NCI-H748 (cell line): ENCODE data around the gene SRRM4.

Source experiments
- DNase-seq: peaks from one replicate; lab custom pipeline; 2025; ENCODE audit not compliant: unreplicated experiment; lab: John Stamatoyannopoulos, UW

The SRRM4 gene, protein sequence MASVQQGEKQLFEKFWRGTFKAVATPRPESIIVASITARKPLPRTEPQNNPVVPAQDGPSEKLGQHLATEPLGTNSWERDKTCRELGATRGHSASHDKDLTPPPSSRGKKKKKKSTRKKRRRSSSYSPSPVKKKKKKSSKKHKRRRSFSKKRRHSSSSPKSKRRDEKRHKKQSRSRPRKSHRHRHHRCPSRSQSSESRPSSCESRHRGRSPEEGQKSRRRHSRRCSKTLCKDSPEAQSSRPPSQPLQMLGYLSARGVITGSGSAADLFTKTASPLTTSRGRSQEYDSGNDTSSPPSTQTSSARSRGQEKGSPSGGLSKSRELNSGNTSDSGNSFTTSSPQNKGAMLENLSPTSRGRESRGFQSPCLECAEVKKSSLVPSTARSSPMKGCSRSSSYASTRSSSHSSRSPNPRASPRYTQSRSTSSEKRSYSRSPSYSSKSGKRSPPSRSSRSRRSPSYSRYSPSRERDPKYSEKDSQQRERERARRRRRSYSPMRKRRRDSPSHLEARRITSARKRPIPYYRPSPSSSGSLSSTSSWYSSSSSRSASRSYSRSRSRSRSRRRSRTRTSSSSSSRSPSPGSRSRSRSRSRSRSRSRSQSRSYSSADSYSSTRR

DNA sequence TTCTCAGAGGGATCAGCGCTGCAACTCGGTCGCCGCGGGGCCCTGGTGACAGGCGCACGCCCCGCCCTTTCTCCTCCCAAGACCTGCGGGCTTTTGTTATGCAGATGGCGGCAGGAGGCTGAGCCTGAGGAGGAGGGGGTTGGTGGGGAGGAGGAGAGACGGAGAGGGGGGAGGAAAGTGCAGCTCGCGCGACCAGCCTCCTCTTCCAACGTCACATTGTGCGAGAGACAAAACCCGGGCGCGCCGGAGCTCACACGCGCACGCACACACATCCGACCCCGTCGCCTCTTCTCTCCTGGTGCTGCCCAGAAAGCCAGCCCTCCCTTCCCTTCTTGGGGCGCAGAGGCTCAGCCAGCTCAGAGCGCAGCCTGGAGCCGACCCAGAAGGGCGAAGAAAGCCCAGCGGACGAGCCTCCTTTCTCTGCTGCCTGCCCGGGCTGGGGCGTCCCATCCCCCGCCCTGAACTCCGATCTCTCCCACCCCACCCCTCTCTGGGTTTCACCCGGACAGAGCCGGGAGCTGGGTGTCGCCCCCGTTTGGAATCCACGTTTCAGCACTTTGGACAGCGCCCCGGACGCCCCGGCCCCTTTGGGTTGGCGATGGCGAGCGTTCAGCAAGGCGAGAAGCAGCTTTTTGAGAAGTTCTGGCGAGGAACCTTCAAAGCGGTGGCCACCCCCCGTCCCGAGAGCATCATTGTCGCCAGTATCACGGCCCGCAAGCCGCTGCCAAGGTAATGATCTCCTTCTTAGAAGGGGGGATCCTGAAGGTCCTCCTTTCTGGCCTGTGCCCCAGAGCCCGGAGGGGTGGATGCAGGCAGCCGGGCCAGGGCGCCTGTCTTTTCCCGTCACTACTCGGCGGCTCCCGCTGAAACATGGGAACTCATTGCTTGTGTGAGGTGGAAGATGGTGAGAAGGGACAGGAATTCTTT, at the start of gene SRRM4:
TSS of gene SRRM4 (plus strand) at position 257 of the 927 bp plus-strand sequence. CDS start at position 599, 342 bp downstream.
- DNase-seq, result peak; percentile 98

DNA sequence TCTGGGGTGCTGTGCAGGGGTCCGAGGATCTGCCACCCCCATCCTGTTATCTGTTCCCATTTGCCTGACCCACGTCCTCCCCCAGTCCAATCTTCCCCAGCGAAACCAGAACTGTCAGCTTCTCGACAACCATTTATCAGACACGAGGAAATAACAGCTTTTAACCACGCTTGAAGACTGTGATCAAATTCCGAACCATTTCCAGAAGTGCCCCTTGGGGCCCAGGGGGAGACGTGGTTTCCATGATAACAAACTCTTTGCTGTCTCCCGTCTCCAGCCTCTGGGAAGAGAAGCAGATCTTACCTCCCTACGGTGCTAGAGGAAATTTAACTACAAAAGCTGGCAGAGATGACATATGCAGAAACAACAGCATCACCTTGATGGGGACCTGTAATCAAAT, 35.1 kb upstream of the SRRM4 start:
- no peak for DNase-seq

DNA sequence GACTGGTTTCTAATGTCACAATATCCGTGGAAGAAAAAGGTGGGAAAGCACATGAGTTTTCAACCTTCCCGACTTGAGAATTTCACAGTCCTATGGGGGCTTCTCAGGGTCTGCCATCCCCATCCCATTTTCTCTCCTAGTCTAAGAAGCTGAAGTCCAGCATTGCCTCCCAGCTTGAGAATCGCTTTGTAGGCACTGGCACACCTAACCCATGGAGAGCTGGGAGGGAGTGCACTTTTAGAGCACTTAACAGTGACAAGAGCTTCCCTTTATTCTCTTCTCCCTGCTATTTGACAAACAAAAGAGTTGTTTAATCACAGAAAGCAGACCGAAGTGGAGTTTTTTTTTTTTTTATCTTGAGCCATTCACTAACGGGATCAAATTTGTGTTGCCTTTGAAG, 22.8 kb upstream of the SRRM4 start:
- peak; percentile 76 for DNase-seq

DNA sequence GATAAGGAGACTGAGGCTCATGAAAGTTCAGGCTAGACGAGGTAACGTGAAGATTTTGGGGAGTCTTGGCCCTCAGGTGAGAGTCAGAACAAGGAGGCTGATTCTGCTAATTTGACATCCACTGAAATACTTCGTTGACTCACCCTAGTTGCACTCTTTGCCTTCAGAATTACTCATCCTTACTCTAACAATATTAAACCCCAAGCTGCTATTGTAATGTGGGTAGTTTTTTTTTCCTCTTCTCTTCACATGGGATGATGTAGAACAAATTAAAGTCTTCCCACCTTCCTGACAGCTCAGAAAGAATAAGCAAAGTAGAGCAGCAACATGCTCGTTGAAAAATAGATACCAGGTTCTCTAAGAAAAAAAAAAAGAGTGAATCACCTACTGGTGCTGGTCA, 22.0 kb upstream of the SRRM4 start:
- no peak for DNase-seq

DNA sequence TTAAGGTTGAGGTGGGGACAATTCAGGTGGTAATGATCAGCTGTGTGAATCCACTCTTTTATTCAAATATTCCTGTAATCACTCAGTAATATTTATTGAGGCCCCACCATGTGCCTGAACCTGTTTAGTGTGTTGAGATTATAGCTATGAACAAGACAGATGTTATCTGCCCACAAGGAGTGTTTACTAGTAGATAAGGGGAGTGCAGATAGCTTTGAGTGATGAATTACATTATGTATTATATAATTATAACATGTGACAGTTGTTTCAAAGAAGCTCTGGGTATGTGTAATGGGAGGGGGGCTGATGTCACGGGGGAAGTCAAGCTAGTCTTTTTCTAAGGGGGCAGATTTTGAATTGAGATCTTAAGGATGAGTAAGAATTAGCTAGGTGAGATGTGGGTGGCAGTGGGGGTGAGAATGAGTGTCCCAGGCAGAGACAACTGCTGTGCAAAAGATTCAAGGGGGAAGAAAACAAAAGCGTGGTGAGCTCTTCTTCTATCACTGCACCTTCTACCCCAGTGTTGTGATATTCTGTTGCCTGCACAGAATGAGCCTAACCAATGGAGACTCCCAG, 21.3 kb upstream of the SRRM4 start:
- no peak for DNase-seq

DNA sequence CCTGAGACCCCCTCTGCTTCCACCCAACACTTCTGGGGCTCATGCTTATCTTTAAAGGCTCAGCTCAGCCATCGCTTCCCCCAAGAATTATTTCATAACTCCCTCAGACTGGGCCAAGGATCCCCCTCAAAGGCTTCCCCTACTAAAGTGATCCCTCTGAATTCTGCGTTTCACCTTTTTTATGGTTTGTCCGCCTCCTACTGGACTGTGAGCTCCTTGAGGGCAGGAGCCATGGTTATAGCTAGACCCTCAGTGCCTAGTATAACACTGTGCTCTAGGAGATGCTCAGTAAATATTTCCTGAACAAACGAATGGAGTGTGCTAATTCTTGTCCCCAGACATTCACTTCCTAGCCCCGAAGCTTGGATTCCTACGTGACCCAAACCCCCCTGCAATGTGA, 20.5 kb upstream of the SRRM4 start:
- no peak for DNase-seq

DNA sequence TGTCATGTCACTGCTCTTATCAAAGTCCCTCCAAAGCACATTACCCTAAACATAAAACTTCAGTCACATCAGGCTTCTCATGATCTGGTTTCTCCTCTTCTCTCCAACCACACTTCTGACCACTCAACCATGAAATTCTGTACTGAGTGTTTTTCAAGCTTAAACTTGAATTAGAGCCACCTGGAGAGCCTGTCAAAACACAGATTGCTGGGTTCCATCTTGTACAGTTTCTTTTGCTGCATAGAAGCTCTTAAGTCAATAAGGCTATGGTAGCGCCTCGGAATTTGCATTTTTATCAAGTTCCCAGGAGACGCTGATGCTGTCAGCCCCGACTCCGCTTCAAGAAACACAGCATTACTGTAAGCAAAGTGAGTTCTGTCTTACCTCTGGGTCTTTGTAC, 16.4 kb upstream of the SRRM4 start:
- no peak for DNase-seq

DNA sequence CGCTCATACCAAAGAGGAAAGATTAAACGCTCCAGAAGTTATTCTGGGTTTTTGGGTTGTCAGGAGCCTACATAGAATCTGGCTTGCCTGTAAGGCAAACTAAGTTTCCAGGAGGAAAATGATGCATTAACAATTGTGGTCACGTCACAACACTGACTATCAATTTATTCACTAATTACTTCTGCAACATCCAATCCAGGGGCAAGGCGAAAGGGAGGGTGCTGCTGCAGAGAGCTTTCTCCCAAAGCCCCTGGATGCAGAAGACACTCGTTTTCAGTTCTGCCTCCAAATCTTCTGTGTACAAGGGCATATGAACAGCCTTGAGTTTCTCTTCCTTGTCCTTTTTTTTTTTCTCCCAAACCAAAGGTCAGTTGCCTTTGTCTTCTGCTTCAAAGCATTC, 10.5 kb upstream of the SRRM4 start:
- no peak for DNase-seq

DNA sequence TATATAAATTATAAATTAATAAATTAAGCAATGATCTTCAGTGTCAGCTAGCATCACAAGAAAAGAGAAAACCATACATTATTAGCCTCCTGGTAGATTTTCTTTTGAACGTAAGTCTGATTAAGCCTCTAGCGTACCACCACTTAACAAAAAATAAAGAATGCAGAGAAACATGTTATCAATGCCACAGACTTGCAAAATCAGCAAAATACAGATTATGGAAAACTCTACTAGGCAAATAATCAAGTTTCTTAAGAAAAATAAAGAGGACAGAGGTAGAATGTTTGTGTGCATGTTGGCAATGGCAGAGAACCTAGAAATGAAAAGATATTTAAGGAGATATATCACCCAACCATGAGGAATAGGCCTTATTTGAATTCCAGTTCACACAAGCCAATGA, 8.4 kb upstream of the SRRM4 start:
- DNase-seq, result no peak

DNA sequence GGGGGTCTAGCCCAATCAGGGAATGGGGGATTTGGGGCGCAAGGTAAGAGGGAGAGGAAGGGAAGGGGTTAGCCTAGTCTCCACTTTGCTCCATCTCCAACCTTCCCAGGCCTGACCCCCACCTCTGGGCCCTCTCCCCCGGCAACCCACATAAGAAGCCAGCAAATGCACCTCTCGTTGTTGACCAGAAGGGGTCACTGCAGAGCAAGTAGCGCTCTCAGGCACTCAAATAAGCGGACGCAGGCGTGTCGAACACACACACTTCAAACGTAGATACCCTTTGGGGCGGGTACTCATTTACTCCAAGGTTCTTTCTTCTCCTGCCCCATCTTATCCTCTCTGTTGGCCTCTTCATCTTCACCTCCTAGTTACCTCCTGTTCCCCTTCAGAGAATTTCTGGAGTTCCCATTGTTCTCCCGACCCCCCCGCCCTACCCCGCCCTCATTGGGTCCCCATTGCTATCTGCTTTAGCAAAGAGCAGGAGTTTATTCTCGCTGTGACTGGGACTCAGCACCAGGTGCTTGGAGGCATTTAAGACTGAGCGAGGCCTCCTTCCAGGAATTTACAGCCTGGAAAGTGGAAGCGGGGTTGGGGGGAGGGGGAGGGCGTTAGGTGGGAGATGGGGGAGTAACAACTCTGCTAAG, 1.5 kb upstream of the SRRM4 start:
- peak; percentile 90 for DNase-seq

DNA sequence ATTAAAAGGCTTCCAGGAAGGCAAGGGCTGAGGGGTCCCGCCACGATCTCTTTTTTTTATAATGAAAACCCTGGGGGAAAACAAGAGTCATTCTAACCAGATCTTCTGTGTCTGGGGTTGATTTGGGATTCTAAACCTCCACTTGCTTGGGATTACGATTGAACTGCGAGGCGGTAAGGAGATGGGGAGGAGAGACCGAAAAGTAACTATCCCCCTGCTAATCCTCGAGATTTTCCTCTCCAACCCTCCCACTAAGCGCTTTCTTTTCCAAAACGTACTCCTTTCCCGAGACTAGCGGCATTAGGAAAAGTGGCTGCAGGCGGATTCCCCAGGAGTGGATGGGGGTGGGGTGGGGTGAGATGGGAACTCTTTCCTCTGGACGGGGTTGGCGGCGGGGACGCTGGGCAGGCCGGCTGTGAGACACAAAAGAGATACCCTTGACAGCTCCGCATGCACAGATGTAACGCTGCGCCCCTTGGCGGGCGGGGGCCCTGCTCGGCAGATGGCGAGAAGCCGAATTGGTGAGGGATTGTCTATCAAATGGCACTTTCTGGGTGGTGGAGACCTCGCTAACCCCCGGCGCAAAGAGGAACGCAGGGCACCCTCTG, 830 bp upstream of the SRRM4 start:
- DNase-seq, result peak; percentile 85

DNA sequence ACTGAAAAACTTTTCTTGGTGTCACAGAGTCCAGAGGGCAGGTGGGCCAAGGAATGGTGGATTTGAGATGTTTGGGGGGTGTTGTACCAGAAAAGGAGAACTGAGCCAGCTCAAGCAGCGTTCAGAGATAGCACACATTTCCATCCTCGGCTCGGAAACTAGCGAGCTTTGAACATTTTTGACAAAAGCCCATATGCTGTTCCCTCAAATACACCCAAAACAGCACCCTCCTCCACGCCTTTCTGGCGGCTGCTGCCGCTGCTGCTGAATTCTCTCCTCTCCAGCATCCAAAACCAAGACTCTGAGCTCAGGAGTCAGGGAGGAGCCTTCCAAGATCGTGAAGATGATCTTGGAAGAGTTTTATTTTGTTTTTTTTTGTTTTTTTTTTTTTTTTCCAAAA, 961 bp downstream of the SRRM4 start:
- DNase-seq, result peak; percentile 40

DNA sequence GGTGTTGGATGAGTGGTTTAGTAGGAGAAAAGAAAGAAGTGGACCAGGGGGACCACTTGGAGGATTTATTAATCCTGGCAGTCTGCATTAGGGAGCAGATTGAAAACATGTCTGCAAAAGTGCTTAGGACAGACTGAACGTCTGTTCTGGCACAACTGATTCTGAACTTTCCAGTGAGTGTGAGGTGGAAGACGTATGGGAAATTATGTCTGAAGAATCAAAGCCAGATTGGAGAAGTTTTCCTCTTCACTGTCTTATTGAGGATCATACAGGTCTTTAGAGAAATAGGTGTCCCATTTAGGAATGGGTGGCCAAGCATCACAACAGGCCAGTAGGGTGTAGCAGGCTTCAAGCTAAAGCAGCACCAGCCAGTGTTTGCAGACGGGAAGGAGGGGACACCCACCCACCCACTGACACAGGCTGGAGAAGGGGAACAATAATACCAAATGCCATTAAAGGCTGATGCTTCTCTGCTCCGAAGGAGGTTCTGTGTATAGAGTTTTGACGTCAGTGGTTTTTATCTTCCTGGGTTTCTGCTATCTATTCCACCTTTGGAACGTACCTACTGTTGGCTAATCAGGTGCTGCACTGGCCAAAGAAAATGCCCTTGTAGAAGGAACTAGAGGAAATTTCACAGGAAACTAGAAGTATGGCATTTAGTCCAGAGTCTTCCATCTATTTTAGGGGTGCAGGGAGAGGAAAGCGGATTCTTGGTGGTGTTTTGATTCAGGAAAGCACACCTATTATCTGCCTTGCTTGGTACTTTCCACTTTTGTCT, 1.8 kb downstream of the SRRM4 start:
- DNase-seq, result peak; percentile 48

DNA sequence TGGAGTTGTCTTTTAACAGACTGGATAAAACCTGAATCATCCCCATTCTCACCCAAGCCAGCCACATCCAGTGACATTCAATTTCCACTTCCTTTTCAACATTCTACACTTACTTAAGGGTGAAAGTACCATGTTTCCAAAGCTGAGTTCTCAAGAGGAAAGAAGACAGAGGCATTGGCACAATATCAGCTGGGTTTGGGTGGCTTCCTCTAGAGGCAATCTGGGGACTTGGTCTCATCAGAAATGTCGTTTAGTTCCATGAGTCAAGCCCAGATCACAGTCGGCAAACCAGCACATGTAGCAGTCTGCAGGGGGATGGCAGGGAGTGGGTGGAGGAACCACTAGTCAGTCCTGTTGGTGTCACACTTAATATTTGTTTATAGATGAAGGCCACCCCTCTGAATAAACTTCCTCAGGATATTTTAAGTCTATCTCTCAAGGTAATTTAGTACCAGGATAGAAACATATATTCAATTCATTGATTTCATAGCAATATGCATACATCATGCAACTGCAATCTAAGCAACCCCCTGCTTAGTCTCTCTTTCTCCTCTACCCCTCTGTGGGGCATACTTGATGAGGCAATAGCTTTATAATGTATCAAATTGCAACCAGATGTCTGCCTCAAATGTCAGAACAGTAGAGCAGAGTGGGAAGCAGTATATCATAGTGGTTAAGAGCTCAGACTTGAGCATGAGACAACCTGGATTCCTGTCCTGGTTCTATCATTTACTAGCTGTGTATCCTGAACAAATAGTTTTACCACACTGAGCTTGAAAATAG, 3.0 kb downstream of the SRRM4 start:
- peak; percentile 52 for DNase-seq

DNA sequence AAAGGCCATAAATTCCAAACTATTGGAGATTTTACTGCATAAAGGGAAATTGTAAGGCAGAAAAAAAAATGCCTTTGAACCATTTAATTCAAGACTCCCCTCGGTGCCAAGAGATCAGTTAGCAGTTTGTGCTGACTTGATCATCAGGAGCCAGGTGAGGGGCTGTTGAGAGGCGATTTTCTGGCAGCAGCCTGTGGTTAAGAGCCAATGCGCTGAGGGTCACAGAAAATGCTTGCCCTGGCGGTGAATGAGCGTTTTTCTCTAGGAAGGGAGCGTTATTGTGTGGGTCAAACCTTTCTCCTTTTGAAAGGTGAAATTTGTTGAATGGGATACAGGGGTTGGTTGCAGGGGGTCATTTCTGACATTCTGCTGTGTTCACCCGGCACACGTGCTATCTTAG, 4.7 kb downstream of the SRRM4 start:
- DNase-seq, result peak; percentile 47

DNA sequence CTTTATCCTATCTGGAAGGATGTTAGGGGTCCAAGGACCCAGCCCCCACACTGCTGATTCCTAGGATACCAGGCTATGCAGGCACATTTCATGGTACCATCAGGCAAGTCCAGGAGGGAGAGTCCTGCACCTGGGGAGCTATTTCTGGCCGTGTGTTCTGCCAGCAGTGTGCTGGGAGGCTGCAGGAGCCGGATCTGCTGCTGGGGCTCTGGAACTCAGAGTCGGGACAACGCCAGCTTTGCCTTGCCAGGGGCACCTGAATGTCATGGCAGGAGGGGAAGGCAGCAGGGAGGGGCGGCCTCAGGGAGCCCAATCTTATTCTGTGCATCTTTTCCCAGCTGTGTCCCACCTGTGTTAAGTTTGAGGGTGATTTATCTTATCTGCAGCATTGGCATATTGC, 17.8 kb downstream of the SRRM4 start:
- DNase-seq, result no peak

DNA sequence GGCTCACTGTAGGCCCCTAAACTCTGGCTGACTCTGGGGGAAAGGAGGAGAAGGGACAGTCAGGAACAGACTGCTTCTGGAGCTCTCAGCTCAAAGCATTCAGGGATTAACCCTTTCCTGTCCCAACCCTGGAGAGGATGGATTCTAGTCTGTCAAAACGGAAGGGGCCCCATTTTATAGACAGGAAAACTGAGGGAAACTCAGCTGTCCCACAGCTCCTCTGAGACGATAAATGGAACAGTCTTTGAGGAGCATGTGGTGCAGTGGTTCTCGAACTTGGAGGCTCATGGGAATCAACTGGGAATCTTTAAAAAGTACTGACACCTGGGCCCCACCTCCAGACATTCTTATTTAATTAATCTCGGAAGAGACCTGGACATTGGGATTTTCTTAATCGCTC, 23.7 kb downstream of the SRRM4 start:
- no peak for DNase-seq

DNA sequence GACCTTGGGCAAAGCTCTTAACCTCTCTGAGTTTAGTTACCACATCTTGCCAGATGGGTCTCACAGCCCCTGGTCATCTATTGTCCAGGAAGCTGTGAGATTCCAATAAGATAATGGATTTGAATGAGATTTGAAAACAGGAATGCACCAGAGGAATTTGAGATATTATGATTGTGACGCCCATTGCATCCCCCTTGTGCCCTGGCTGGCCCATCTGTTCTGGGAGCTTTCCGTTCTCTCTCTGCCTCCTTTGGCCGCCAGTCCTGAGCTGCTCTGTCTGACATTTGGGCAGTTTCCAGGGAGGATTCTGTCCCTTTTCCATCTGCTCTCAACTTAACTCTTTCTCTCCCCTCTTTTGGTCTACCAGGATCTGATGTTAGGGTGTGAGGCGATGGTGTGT, 24.6 kb downstream of the SRRM4 start:
- no peak for DNase-seq

DNA sequence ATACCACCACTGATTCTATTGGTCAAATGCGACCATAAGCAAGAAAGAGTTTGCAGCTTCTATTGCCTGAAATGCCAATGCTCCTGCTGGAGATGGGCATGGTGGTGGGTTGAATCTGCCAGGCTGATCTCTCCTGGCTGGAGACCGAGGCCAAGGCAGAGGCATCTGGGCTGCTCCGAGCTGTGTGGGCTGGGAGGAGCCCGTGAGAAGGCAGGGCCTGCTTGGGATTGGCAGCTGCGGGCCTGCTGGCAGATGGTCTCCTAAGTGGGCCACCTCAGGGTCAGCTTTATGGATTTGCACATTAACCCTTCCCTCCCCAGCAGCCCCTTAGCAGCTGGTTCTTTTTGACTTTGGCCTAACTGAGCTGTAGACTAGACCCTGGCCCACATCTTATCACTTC, 25.4 kb downstream of the SRRM4 start:
- peak; percentile 78 for DNase-seq
